Activated gamma-delta T cell treated with Interleukin-2 at 50 U/mL for 16 hours (primary cell): ENCODE measurements around the gene VKORC1L1.
"Not testable (repeated sequence)": the region's sequence is repeated elsewhere in the genome, so short reads cannot be mapped to it uniquely, and the experiment has no call there.

ENCODE experiments used
- DNase-seq: peaks from one replicate; pipeline ENCODE4 v3.0.0-alpha.2; 2020

VKORC1L1 gene

GRCh38 chr7:65979583-65980477 is 107.0 kb downstream of the VKORC1L1 start:
- DNase-seq, result no peak

GRCh38 chr7:65980478-65981250 is 107.8 kb downstream of the VKORC1L1 start:
- peak; percentile 53 for DNase-seq

GRCh38 chr7:65981965-65982792 is 109.3 kb downstream of the VKORC1L1 start, which contains the start of gene GUSB:
TSS of gene GUSB (minus strand) at chr7:65982213. CDS start at chr7:65982183, 30 bp downstream.
- DNase-seq, result peak; percentile 85

GRCh38 chr7:65983965-65984658 is 111.2 kb downstream of the VKORC1L1 start:
- no peak for DNase-seq

- no peak for DNase-seq
Observed at GRCh38 chr7:65988084-65988483, 115.2 kb downstream of the VKORC1L1 start.

- DNase-seq, result not testable (repeated sequence)
Observed at GRCh38 chr7:65988503-65988902, 115.6 kb downstream of the VKORC1L1 start.

- DNase-seq, result no peak
Observed at GRCh38 chr7:65989694-65990080, 116.8 kb downstream of the VKORC1L1 start.

- not testable (repeated sequence) for DNase-seq
Observed at GRCh38 chr7:65991829-65992228, 119.0 kb downstream of the VKORC1L1 start.

GRCh38 chr7:65992526-65992925 is 119.7 kb downstream of the VKORC1L1 start:
- no peak for DNase-seq

GRCh38 chr7:65994984-65995383 is 122.1 kb downstream of the VKORC1L1 start:
- not testable (repeated sequence) for DNase-seq

GRCh38 chr7:66000823-66001417 is 128.0 kb downstream of the VKORC1L1 start:
- not testable (repeated sequence) for DNase-seq

GRCh38 chr7:66005115-66005671 is 132.3 kb downstream of the VKORC1L1 start:
- DNase-seq, result not testable (repeated sequence)

GRCh38 chr7:66007232-66007631 is 134.4 kb downstream of the VKORC1L1 start:
- no peak for DNase-seq
